ENCODE results near the gene PBOV1.

- TF ChIP-seq CTCF (IDR thresholded peaks at IDR 0.05) = no peak
- no peak for TF ChIP-seq ZFX (IDR thresholded peaks at IDR 0.05; ENCODE audit: borderline replicate concordance)
These were observed 37.2 kb upstream of the PBOV1 start for GRCh38 chr6:138255443-138255842.
